K562 (cell line): ENCODE data around the gene UBXN10. TPM values are rescaled to one million over a fixed set of nuclear protein-coding genes. Genes with fewer than 3 reads are reported as not detected.

Source experiments
- ATF3 ChIP-seq, 2 experiments: fragments of 450-650 bp in 1 of 2; sonication (generic) in 1 of 2; formaldehyde crosslinking in 1 of 2; IDR thresholded peaks in 1 of 2; conservative IDR thresholded peaks in 1 of 2; 2 replicates each; pipeline versions ENCODE4 v1.6.1 to v1.8.1; 2016 to 2023; ENCODE audit warnings: mild to moderate bottlenecking in 2 of 2, moderate library complexity in 2 of 2, inconsistent platforms in 1 of 2, missing genetic modification reagents in 1 of 2
- BRCA1 ChIP-seq, 2 experiments: fragments of 450-650 bp in 1 of 2; sonication (generic) in 1 of 2; formaldehyde crosslinking in 1 of 2; IDR thresholded peaks; 2 replicates each; pipeline versions ENCODE4 v1.5.0 to v1.6.1; 2017 to 2020; ENCODE audit warnings: mild to moderate bottlenecking in 1 of 2, missing genetic modification reagents in 1 of 2
- CGGBP1 ChIP-seq: fragments of 250-450 bp; sonication (Bioruptor Pico); IDR thresholded peaks from 2 replicates; pipeline ENCODE4 v1.9.0; 2021; ENCODE audit warnings: mild to moderate bottlenecking
- DEAF1 ChIP-seq: fragments of 450-650 bp; formaldehyde crosslinking; IDR thresholded peaks from 2 replicates; pipeline ENCODE4 v1.4.0; 2020; ENCODE audit warnings: mild to moderate bottlenecking, moderate library complexity
- ETV1 ChIP-seq: fragments of 450-650 bp; conservative IDR thresholded peaks from 2 replicates; pipeline ENCODE4 v1.6.1; 2016; ENCODE audit warnings: missing genetic modification characterization, control low read depth, low read depth, missing compliant biosample characterization
- HMGN3 ChIP-seq: IDR thresholded peaks from 2 replicates; pipeline ENCODE4 v1.6.1; 2011; ENCODE audit warnings: borderline replicate concordance, low read depth, mild to moderate bottlenecking, mixed read lengths, low read length; ENCODE audit not compliant: insufficient read length; ENCODE audit errors: extremely low read depth
- HMGXB4 ChIP-seq: sonication (generic); formaldehyde crosslinking; IDR thresholded peaks from 2 replicates; pipeline ENCODE4 v1.8.1; 2023; ENCODE audit warnings: mild to moderate bottlenecking, missing genetic modification reagents
- JUND ChIP-seq, 2 experiments: IDR thresholded peaks; 2 replicates in 1 of 2; 3 replicates in 1 of 2; pipeline ENCODE4 v1.6.1; 2011; ENCODE audit warnings: borderline replicate concordance in 2 of 2, low read depth in 2 of 2, low read length in 2 of 2, improper control_type of control experiment in 1 of 2, missing biosample characterization in 1 of 2, missing genetic modification characterization in 1 of 2, missing genetic modification reagents in 1 of 2
- MAFG ChIP-seq: fragments of 450-650 bp; conservative IDR thresholded peaks from 2 replicates; pipeline ENCODE4 v1.6.1; 2016; ENCODE audit warnings: missing genetic modification characterization, missing compliant biosample characterization
- MAX ChIP-seq: sonication (generic); formaldehyde crosslinking; IDR thresholded peaks from 2 replicates; pipeline ENCODE4 v1.9.0; 2022; ENCODE audit warnings: mild to moderate bottlenecking, missing genetic modification reagents
- NFIC ChIP-seq: fragments of 450-650 bp; IDR thresholded peaks from 2 replicates; pipeline ENCODE4 v1.6.1; 2017; ENCODE audit warnings: mild to moderate bottlenecking, inconsistent platforms
- NR3C1 ChIP-seq: sonication (generic); formaldehyde crosslinking; IDR thresholded peaks from 2 replicates; pipeline ENCODE4 v1.8.1; 2022; ENCODE audit warnings: missing genetic modification reagents
- ZBTB7A ChIP-seq: IDR thresholded peaks from 2 replicates; pipeline ENCODE4 v1.6.1; 2011; ENCODE audit warnings: low read depth, mild to moderate bottlenecking, low read length, moderate library complexity, borderline replicate concordance; ENCODE audit not compliant: control insufficient read depth
- ZFP91 ChIP-seq: sonication (generic); formaldehyde crosslinking; IDR thresholded peaks from 2 replicates; pipeline ENCODE4 v1.8.0; 2022; ENCODE audit warnings: mild to moderate bottlenecking, missing genetic modification reagents
- ZNF740 ChIP-seq, 3 experiments: fragments of 200-800 bp in 1 of 3; sonication (Bioruptor generic) in 1 of 3; sonication (generic) in 1 of 3; formaldehyde crosslinking in 1 of 3; IDR thresholded peaks; 2 replicates each; pipeline versions ENCODE4 v1.6.1 to v1.8.0; 2016 to 2022; ENCODE audit warnings: mild to moderate bottlenecking in 2 of 3, missing compliant biosample characterization in 2 of 3, missing genetic modification characterization in 2 of 3, missing genetic modification reagents in 1 of 3
- ZNF77 ChIP-seq: fragments of 250-450 bp; sonication (Bioruptor Pico); IDR thresholded peaks from 2 replicates; pipeline ENCODE4 v1.5.0; 2020
- polyA plus RNA-seq, 8 experiments: library from polyadenylated mRNA; depleted of rRNA in 4 of 8; stranded (reverse) in 5 of 8; unstranded in 3 of 8; fragments of >200 nt; fragmentation: Nextera tagmentation in 2 of 8; fragmentation: Illumina TruSeq in 1 of 8; extraction: Ambion mirVana in 2 of 8; extraction: Trizol in 1 of 8; gene quantifications; 2 replicates each; pipeline versions ENCODE4 v1.2.1 to v1.2.3, GENCODE V29; 2011 to 2014; ENCODE audit warnings: inconsistent platforms in 1 of 8, missing spikeins in 1 of 8
- total RNA-seq, 7 experiments: library from RNA; depleted of rRNA in 6 of 7; stranded (reverse); fragments of >200 nt in 6 of 7; fragmentation: Illumina TruSeq in 2 of 7; extraction: Trizol in 2 of 7; gene quantifications; 2 replicates each; pipeline versions ENCODE4 v1.2.1 to v1.2.3, GENCODE V29; 2011 to 2021; ENCODE audit warnings: low replicate concordance in 1 of 7

The UBXN10 gene
- total and polyA plus RNA-seq, 9 of the 15 experiments (the other 6 are each of a cell fraction or from before 2014, with no cell fraction given) = 10.7 to 17.7 (median 13.6) TPM

- TF ChIP-seq ZFP91 (CRISPR knock-in tag) = 0 out of 2 replicates have a peak, but pooled peaks have one; percentile 60
- TF ChIP-seq ETV1 (tag) = 0 out of 2 replicates have a peak, but pooled peaks have one; percentile 17
- no peak for TF ChIP-seq ATF3 (IDR thresholded peaks at IDR 0.05)
- no peak for TF ChIP-seq ATF3 (CRISPR knock-in tag; conservative IDR thresholded peaks at IDR 0.05)
- no peak for TF ChIP-seq MAFG (tag)
- peak; percentile 46; the same call in 1 of the 2 replicates for TF ChIP-seq ZBTB7A
- no peak for TF ChIP-seq NFIC
- TF ChIP-seq BRCA1 (IDR thresholded peaks at IDR 0.05) = no peak
- no peak for TF ChIP-seq BRCA1 (CRISPR knock-in tag; IDR thresholded peaks at IDR 0.05)
- no peak for TF ChIP-seq CGGBP1 (CRISPR knock-in tag)
- TF ChIP-seq MAX = 0 out of 2 replicates have a peak, but pooled peaks have one; percentile 40
- peak; percentile 84 for TF ChIP-seq DEAF1 (CRISPR knock-in tag)
- TF ChIP-seq HMGN3 = peak; percentile 26
- no peak for TF ChIP-seq NR3C1
- TF ChIP-seq HMGXB4 (CRISPR knock-in tag) = 0 out of 2 replicates have a peak, but pooled peaks have one; percentile 63
- no peak for TF ChIP-seq ZNF740 (CRISPR knock-in tag; IDR thresholded peaks at IDR 0.05)
- TF ChIP-seq ZNF740 (tag; IDR thresholded peaks at IDR 0.05) = no peak
- no peak for TF ChIP-seq ZNF77 (CRISPR knock-in tag)
- peak; percentile 30; the same call in 1 of the 2 replicates for TF ChIP-seq JUND (IDR thresholded peaks at IDR 0.05; ENCODE audit: borderline replicate concordance, low read depth, low read length)
- no peak for TF ChIP-seq JUND (tag; IDR thresholded peaks at IDR 0.05; ENCODE audit: borderline replicate concordance, low read depth, low read length)
These were observed 33.8 kb upstream of the UBXN10 start (continued) for GRCh38 chr1:20151906-20152598.
